Measurements from ENCODE around the gene BTN1A1. TPM values are rescaled to one million over a fixed set of nuclear protein-coding genes. Genes with fewer than 3 reads are reported as not detected.

BTN1A1 gene
- total RNA-seq, 2 donors from 2014 or later = not detected

GRCh38 chr6:26537160-26537845, 37.2 kb downstream of the BTN1A1 start:
- H3K9me3 ChIP-seq = no peaks in the 10 kb centered on the region
- TF ChIP-seq, protein P1, sequence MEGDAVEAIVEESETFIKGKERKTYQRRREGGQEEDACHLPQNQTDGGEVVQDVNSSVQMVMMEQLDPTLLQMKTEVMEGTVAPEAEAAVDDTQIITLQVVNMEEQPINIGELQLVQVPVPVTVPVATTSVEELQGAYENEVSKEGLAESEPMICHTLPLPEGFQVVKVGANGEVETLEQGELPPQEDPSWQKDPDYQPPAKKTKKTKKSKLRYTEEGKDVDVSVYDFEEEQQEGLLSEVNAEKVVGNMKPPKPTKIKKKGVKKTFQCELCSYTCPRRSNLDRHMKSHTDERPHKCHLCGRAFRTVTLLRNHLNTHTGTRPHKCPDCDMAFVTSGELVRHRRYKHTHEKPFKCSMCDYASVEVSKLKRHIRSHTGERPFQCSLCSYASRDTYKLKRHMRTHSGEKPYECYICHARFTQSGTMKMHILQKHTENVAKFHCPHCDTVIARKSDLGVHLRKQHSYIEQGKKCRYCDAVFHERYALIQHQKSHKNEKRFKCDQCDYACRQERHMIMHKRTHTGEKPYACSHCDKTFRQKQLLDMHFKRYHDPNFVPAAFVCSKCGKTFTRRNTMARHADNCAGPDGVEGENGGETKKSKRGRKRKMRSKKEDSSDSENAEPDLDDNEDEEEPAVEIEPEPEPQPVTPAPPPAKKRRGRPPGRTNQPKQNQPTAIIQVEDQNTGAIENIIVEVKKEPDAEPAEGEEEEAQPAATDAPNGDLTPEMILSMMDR (IDR thresholded peaks at IDR 0.05) = no peak
- peak; percentile 78 for ATAC-seq (ENCODE audit: insufficient number of reproducible peaks, low FRiP score, low read depth)
- H3K27me3 ChIP-seq (replicated peaks; ENCODE audit: insufficient read depth) = no peaks in the 10 kb centered on the region
- H3K4me1 ChIP-seq (ENCODE audit: control insufficient read depth in 1 of 2, low read depth in 2 of 2) = peaks cover 23 to 64% of the 10 kb centered on the region in 2 donors
- no peaks in the 10 kb centered on the region for H3K36me3 ChIP-seq
- peak overlapping the region; percentile 93 for H3K4me3 ChIP-seq
- peak; percentile 80 for DNase-seq (ENCODE audit: low spot score)
- peak overlapping the region; percentile 95 to 97 for H3K27ac ChIP-seq

GRCh38 chr6:26537846-26538571, 37.9 kb downstream of the BTN1A1 start, which contains the start of gene HMGN4:
Gene HMGN4, plus strand, starts transcription at chr6:26538366. Its CDS starts 6,841 bp downstream, at chr6:26545207.
- Histone ChIP-seq H3K4me3 (peak within 1 kb of the TSS; percentile 93), H3K36me3 (no peaks in the 10 kb centered on the region), H3K27ac (peak within 1 kb of the TSS; percentile 95 to 97), H3K4me1 (ENCODE audit: control insufficient read depth in 1 of 2, low read depth in 2 of 2) (peaks cover 23 to 62% of the 10 kb centered on the region in 2 donors), H3K27me3 (replicated peaks; ENCODE audit: insufficient read depth) (no peaks in the 10 kb centered on the region), H3K9me3 (no peaks in the 10 kb centered on the region)
- TF ChIP-seq, protein P1 (IDR thresholded peaks at IDR 0.05) = no peak
- DNase-seq (ENCODE audit: low spot score) (no peak), ATAC-seq (ENCODE audit: insufficient number of reproducible peaks, low FRiP score, low read depth) (peak; percentile 68)

DNA sequence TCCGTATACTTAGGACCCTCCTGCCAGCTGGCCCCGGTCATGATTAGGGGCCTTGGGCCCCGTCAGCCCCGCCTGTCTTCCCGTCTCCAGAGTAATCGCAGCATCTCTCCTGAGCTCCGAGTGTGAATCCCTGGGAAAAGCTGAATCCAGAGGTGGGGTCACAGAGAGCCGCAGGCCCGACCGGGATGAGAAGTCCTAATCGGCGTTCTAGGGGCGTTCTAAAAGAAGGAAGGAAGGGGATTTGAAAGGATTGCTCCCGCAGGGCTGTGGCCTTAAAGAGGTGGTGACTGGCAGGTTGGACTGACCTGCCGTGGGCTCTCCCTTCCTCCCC, 38.4 kb downstream of the BTN1A1 start:
- TF ChIP-seq, protein P1 (IDR thresholded peaks at IDR 0.05) = no peak
- ATAC-seq (ENCODE audit: insufficient number of reproducible peaks, low FRiP score, low read depth) (no peak), DNase-seq (ENCODE audit: low spot score) (no peak)
- Histone ChIP-seq H3K9me3 (no peaks in the 10 kb centered on the region), H3K27me3 (replicated peaks; ENCODE audit: insufficient read depth) (no peaks in the 10 kb centered on the region), H3K4me3 (peak overlapping the region; percentile 93), H3K27ac (peak overlapping the region; percentile 95 to 97), H3K4me1 (ENCODE audit: control insufficient read depth in 1 of 2, low read depth in 2 of 2) (peaks cover 23 to 62% of the 10 kb centered on the region in 2 donors), H3K36me3 (no peaks in the 10 kb centered on the region)

GRCh38 chr6:26539071-26539615, 39.0 kb downstream of the BTN1A1 start:
- DNase-seq (ENCODE audit: low spot score) (no peak), ATAC-seq (ENCODE audit: insufficient number of reproducible peaks, low FRiP score, low read depth) (no peak)

More at GRCh38 chr6:26539071-26539615, 39.0 kb downstream of the BTN1A1 start:
- TF ChIP-seq, protein P1 (IDR thresholded peaks at IDR 0.05) = no peak
- H3K27ac ChIP-seq = peak overlapping the region; percentile 95 to 97
- peak overlapping the region; percentile 93 for H3K4me3 ChIP-seq
- no peaks in the 10 kb centered on the region for H3K36me3 ChIP-seq
- H3K9me3 ChIP-seq = no peaks in the 10 kb centered on the region
- no peaks in the 10 kb centered on the region for H3K27me3 ChIP-seq (replicated peaks; ENCODE audit: insufficient read depth)
- peaks cover 23 to 56% of the 10 kb centered on the region in 2 donors for H3K4me1 ChIP-seq (ENCODE audit: control insufficient read depth in 1 of 2, low read depth in 2 of 2)
